Stimulated activated CD4-positive, alpha-beta T cell treated with anti-CD3 and anti-CD28 coated beads, TNF-alpha, amount 100 ng/mL, for 1 hour (primary cell): ENCODE measurements around the gene PCSK4.
A peak's percentile ranks its signal among the peaks of the same experiment; 100 is the strongest.
"Not testable (repeated sequence)": the region's sequence is repeated elsewhere in the genome, so short reads cannot be mapped to it uniquely, and the experiment has no call there.

ENCODE experiments used
- DNase-seq, 3 donors: peaks; one replicate each; pipeline ENCODE4 v3.0.0-alpha.2; 2020; ENCODE audit warnings: low read depth in 3 of 3, low spot score in 1 of 3

The PCSK4 gene

GRCh38 chr19:1489463-1490310 is 463 bp downstream of the PCSK4 start:
- no peak for DNase-seq

- no peak for DNase-seq
Measured at GRCh38 chr19:1488282-1488601, 1.9 kb downstream of the PCSK4 start.

DNA sequence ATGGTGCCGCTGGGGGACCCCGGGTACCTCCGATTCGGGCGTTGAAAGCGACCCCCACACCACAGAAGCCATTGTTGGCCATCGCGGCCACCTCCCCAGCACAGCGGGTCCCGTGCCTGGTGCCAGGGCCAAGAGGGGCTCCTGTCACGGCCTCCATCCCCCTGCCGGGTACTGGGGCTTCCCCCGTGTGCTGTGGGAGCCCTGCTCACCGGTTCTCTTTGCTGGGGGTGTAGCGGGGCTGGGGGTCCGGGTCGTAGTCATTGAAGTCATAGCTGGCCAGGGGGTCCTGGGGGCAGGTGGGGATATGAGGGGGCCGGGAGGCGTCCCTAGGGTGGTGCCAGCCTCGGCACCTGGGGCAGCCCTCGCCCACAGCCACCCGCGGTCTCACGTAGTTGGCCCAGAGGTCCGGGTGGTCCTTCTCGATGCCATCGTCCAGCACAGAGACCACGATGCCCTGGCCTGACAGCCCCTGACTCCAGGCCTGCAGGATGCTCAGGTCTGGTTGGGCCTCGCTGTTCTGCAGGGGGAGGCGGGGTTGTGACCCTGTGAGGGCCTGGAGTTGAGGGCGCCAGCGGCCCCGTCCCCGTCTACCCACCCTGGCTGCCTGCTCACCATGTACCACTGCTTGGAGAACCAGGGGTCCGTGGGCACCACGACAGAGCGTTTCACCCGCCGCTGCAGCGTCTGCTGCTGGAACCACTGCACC is 2.4 kb downstream of the PCSK4 start:
- DNase-seq: no peak

- DNase-seq: no peak
Measured at GRCh38 chr19:1486720-1487575, 3.2 kb downstream of the PCSK4 start.

DNA sequence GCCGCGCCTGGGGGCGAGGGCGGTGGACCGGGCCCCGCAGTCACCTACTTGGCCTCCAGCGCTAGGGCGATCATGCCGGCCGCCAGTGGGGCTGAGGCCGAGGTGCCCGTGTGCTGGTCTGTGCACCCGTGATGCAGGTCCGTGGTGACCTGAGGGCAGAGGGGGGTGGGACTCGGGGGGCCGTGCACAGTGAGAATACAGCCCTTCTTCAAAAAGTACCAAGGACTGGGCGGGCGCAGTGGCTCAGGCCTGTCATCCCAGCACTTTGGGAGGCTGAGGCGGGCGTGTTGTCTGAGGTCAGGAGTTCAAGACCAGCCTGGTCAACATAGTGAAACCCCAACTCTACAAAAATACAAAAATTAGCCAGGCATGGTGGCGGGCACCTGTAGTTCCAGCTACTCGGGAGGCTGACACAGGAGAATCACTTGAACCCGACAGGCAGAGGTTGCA is 6.1 kb downstream of the PCSK4 start:
- no peak for DNase-seq

GRCh38 chr19:1483131-1483978 is 6.8 kb downstream of the PCSK4 start:
- DNase-seq: no peak

DNA sequence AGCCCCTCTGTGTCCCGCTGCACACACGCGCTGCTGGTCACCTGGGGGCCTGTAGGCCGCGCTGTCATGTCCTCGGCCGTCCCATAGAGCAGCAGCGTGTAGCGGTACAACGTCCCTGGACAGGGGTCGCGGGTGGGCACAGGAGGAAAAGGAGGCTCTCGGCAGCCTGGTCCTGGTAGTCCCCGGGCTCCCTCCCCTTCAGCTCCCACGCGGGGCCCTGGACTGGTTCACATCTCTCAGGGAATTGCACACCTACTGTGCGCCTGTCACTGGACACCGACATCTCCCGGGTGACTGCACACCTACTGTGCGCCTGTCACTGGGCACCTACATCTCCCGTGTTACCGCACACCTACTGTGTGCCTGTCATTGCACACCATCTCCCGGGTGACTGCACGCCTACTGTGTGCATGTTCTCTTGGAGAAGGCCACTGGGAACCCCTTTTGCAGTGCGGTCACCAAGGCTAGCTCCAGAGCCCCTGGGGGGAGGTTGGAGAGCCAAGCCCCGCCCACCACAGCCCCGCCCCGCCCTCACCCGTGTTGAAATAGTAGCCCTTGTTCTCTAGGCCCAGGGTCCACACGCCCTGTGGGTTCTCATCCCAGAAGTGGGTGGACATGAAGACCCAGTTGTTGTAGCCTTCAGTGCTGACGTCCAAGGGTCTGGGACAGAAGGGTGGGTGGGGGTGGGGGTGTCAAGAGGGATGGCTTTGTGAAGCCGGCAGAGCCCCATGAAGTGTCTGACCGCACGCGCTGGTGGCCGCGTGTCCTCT is 7.6 kb downstream of the PCSK4 start:
- no peak for DNase-seq

GRCh38 chr19:1481893-1482360 is 8.2 kb downstream of the PCSK4 start:
- DNase-seq: no peak

DNA sequence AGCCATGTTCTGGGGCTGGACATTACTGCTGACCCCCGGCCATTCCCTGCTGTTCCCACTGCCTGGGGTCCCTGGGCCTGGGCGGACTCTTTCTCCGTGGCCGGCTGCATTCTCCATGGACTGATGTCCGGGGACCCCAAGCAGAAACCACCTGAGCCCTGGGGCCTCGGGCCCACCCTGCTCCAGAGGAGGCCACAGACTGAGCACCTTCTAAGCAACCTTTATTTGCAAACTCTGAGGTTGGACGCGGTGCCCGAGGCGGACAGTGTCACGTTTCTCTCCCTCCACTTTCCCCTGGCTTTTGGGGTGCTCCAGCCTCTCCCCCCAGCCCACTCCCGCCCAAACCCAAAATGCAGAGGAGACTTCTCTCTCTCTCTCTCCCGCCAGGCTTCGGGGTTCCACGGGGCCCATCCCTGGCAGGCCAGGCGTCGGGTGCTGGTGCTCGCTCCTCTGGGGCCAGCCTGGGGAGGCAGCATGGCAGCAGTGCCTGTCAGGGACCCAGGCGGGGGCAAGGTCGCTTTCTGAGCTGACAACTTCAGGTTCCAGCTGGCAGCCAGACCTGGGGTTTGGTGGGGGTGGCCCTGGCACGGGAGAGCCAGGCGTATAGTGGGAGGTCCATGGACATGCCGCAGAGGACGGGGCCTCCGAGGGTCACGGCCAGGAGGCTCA is 8.8 kb downstream of the PCSK4 start:
- no peak for DNase-seq

DNA sequence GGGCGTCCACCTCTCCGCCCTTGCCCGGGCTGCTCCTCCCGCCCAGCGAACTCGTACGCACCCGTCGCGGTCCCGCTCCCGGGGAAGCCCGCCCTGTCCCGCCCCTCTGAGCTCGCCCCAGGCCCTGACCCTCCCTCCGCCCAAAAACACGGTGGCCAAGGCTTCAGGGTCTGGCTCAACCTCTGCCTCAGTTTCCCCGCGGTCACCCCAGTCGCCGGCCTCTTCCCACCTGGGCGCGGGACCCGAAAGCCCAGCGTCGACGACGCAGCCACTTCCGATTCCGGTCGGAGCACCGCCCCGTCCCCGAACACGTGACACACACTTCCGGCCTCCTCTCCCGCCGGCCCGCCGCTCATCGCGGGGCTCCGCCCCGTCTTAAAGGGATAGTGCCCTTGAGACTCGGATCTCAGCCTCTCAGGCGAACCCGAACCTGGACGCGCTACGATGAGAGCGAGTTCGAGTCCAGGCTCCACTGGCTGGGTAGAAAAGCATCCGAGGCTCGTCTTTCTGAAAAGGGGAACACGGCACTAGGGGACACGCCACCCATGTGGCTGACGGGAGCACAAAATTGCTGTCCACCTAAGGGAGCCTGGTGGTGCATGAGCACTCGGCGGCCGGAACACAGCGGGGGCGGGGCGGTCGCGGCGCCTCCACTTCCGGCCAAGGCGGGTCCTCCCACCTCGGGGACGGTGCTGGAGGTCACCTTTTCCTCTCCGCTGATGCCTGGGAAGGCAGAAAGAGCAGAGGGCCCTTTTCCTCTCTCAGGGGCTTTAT is 11.0 kb downstream of the PCSK4 start, which contains the start of gene C19orf25:
Gene C19orf25 (minus strand): TSS at position 282 of the 774 bp plus-strand sequence. CDS start 312 bp downstream, outside the sequence.
- peak; percentile 61 to 86 (median 80) for DNase-seq

DNA sequence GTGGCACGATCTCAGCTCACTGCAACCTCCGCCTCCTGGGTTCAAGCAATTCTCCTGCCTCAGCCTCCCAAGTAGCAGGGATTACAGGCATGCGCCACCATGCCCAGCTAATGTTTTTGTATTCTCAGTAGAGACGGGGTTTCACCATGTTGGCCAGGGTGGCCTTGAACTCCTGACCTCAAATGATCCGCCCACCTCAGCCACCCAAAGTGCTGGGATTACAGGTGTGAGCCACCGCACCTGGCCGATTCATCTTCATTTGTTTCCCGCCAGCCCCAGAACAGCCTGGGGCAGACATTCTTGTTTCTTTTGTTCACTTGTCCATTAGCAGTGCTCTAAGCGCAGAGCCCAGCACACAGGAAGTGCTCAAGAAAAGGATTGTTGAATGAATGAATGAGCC is 13.1 kb downstream of the PCSK4 start:
- not testable (repeated sequence) for DNase-seq

DNA sequence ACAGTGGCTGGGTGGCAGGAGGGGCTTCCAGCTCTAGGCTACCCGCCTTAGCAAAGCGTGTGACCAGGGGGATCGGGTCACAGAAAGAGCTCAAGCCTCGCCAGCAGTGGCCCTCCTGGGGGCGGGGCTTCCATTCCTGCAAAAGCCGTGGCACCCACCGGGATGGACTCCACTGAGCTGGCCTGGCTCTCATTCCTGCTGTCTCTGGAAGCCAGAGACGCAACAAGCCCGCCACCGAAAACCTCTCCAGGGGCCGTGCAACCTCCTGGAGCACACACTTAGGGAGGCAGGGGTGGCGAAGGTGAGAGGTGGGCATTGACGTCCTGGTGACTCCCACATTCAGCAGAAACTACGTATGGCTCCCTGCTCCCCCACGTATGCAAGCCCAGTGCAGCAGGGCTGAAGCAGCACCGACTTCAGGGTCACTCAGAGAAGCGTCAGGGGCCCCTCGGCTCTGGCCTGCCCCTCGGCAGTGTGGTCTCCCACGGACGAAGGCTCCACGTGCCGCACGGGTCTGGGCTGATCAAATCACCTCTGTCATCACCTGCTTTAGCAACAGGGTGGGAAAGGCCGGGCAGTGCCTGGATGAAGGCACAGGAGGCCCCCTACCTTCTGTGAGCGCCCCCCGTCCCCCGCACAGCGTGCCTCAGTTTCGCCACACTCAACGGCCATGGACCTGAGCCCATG is 14.3 kb downstream of the PCSK4 start:
- DNase-seq: no peak

DNA sequence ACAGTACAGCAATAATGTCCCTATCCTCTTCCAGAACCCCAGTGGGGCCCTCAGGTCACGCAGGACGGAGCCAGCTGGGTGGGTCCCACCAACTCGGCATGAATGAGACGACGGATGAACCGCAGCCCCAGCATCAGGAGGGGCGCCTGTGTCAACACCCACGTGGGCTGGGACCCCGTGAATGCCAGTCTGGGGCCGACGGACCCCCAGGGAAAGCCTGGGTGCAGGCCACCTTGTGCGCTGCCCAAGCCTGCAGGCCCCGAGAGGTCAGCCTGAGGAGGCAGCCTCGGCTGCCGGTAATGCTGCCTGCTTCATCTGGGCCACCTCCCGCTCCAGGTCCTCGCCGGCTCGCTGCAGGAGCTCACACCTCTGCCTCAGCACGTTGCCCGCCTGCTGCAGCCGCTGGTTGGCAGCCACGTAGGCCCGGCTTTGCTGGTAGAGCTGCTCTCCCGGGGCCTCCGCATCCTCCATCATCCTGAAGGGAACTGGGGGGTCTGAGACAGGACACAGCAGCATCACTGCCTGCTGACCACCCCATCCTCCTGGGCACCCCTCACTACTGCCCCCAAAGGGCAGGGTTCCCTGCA is 15.3 kb downstream of the PCSK4 start:
- DNase-seq: no peak

DNA sequence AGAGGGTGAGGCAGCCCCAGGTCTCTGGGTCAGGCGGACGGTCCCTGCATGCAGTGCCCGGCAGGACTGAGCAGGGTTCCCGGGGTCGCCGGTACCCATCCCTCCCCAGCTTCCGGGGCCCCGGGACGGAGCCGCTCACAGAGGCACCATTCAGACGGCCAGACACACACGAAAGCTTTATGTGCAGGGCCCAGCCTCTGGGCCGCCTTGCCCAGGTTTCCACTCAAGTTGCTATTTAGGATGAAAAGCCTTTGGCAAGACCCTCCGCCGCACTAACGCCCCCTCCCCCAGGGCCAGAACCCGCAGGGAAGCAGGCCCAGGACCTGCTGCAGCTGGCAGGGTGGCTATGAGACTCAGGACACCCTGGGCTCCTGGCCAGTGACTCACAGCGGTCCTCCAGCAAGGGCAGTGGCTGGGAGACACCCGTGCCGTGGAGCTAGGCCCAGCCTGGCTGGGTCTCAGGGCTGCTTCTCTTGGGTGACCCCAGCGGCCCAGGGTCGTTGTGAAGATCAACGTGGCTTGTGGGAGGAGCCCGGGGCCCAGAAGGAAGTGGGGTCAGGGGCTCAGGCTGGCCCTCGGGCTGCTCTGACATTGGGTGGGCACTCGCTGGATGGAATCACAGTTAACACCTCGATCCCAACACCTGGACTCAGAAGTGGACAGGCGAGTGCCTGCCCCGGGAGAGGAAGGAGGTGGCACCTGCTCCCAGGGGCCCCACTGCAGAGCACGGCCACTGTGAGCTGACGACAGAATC is 16.0 kb downstream of the PCSK4 start:
- no peak for DNase-seq

GRCh38 chr19:1473085-1473851 is 16.9 kb downstream of the PCSK4 start:
- DNase-seq: no peak
